Large intestine (tissue), 3 donors: ENCODE results near the gene POLK. TPM values are rescaled to one million over a fixed set of nuclear protein-coding genes. Genes with fewer than 3 reads are reported as not detected.
"Not testable (repeated sequence)": the region's sequence is repeated elsewhere in the genome, so short reads cannot be mapped to it uniquely, and the experiment has no call there.

Experiments
- DNase-seq, 2 donors: peaks; one replicate each; pipeline versions ENCODE4 v3.0.0 to v3.0.0-alpha.2; 2013
- H3K27ac ChIP-seq: one replicate; pipeline ENCODE4 v1.5.1; 2013; ENCODE audit warnings: low read length
- H3K27me3 ChIP-seq: 2 replicates; pipeline ENCODE4 v1.6.1; 2013; ENCODE audit warnings: low read length; ENCODE audit not compliant: control insufficient read depth, insufficient read depth
- H3K36me3 ChIP-seq: 2 replicates; pipeline ENCODE4 v1.6.1; 2013; ENCODE audit warnings: low read length; ENCODE audit not compliant: control insufficient read depth, insufficient read depth
- H3K4me1 ChIP-seq: one replicate; pipeline ENCODE4 v1.6.1; 2013; ENCODE audit warnings: low read length; ENCODE audit not compliant: control insufficient read depth, insufficient read depth
- H3K4me3 ChIP-seq: one replicate; pipeline ENCODE4 v1.5.1; 2013; ENCODE audit warnings: low read length
- H3K9me3 ChIP-seq: one replicate; pipeline ENCODE4 v1.6.1; 2013; ENCODE audit warnings: mild to moderate bottlenecking, low read depth, low read length, moderate library complexity; ENCODE audit not compliant: control insufficient read depth
- WGBS: methylation state at CpG from one replicate; pipeline ENCODE4 v1.1.5; 2013; ENCODE audit warnings: low lambda C conversion rate; ENCODE audit not compliant: insufficient coverage; 5-methylcytosine and 5-hydroxymethylcytosine counted together
- polyA plus RNA-seq: library from polyadenylated mRNA; unstranded; fragments of 120-200 nt; gene quantifications from one replicate; pipeline ENCODE4 v1.2.1, GENCODE V29; 2013

POLK gene
- polyA plus RNA-seq, 1 donor: 18.9 TPM

- WGBS: 67% methylated on average over 1 of the region's 1 CpG
- no peak for DNase-seq
- Histone ChIP-seq H3K9me3 (peaks cover 10% of the 10 kb centered on the region), H3K4me1 (no peaks in the 10 kb centered on the region), H3K4me3 (no peak overlapping the region), H3K27ac (no peak overlapping the region), H3K27me3 (no peaks in the 10 kb centered on the region), H3K36me3 (peaks cover 3% of the 10 kb centered on the region)
Measured at GRCh38 chr5:75523275-75523674, 11.6 kb downstream of the POLK start.

GRCh38 chr5:75524071-75524470, 12.4 kb downstream of the POLK start:
- Histone ChIP-seq H3K27ac (no peak overlapping the region), H3K27me3 (no peaks in the 10 kb centered on the region), H3K4me3 (no peak overlapping the region), H3K36me3 (peaks cover 3% of the 10 kb centered on the region), H3K9me3 (peaks cover 10% of the 10 kb centered on the region), H3K4me1 (no peaks in the 10 kb centered on the region)
- 100% methylated on average over 2 of the region's 3 CpGs for WGBS
- no peak for DNase-seq

- Histone ChIP-seq H3K27ac (no peak overlapping the region), H3K9me3 (peaks cover 10% of the 10 kb centered on the region), H3K36me3 (peaks cover 3% of the 10 kb centered on the region), H3K4me1 (no peaks in the 10 kb centered on the region), H3K4me3 (no peak overlapping the region), H3K27me3 (no peaks in the 10 kb centered on the region)
- WGBS: no CpG with 5 or more reads among the region's 1 CpG
- no peak for DNase-seq
Measured at GRCh38 chr5:75524591-75524990, 12.9 kb downstream of the POLK start.

- no peak overlapping the region for H3K27ac ChIP-seq
- DNase-seq: no peak
- no peaks in the 10 kb centered on the region for H3K27me3 ChIP-seq
- WGBS: 100% methylated on average over 1 of the region's 1 CpG
- H3K4me1 ChIP-seq: no peaks in the 10 kb centered on the region
- H3K4me3 ChIP-seq: no peak overlapping the region
- H3K9me3 ChIP-seq: peaks cover 8% of the 10 kb centered on the region
- peaks cover 3% of the 10 kb centered on the region for H3K36me3 ChIP-seq
Measured at GRCh38 chr5:75525344-75525743, 13.7 kb downstream of the POLK start.

GRCh38 chr5:75526070-75526469, 14.4 kb downstream of the POLK start:
- no peak for DNase-seq
- WGBS: 95% methylated on average over 2 of the region's 2 CpGs

GRCh38 chr5:75529185-75529584, 17.5 kb downstream of the POLK start:
- no peaks in the 10 kb centered on the region for H3K27me3 ChIP-seq
- H3K36me3 ChIP-seq: no peaks in the 10 kb centered on the region
- H3K4me3 ChIP-seq: no peak overlapping the region
- H3K4me1 ChIP-seq: no peaks in the 10 kb centered on the region
- H3K27ac ChIP-seq: no peak overlapping the region
- no peak for DNase-seq
- H3K9me3 ChIP-seq: peaks cover 4% of the 10 kb centered on the region

More at GRCh38 chr5:75526070-75526469, 14.4 kb downstream of the POLK start:
- Histone ChIP-seq H3K27me3 (no peaks in the 10 kb centered on the region), H3K4me3 (no peak overlapping the region), H3K27ac (no peak overlapping the region), H3K9me3 (peaks cover 3% of the 10 kb centered on the region), H3K4me1 (no peaks in the 10 kb centered on the region), H3K36me3 (peaks cover 3% of the 10 kb centered on the region)

GRCh38 chr5:75532190-75532589, 20.5 kb downstream of the POLK start:
- no CpG with 5 or more reads among the region's 2 CpGs for WGBS
- DNase-seq: no peak
- no peaks in the 10 kb centered on the region for H3K27me3 ChIP-seq

GRCh38 chr5:75533716-75534115, 22.0 kb downstream of the POLK start:
- no CpG with 5 or more reads among the region's 1 CpG for WGBS

More at GRCh38 chr5:75532190-75532589, 20.5 kb downstream of the POLK start:
- H3K9me3 ChIP-seq: peaks cover 4% of the 10 kb centered on the region
- no peak overlapping the region for H3K4me3 ChIP-seq
- H3K36me3 ChIP-seq: no peaks in the 10 kb centered on the region
- no peaks in the 10 kb centered on the region for H3K4me1 ChIP-seq
- H3K27ac ChIP-seq: no peak overlapping the region

GRCh38 chr5:75534734-75535133, 23.0 kb downstream of the POLK start:
- Histone ChIP-seq H3K4me1 (no peaks in the 10 kb centered on the region), H3K9me3 (peaks cover 4% of the 10 kb centered on the region), H3K36me3 (no peaks in the 10 kb centered on the region), H3K27me3 (no peaks in the 10 kb centered on the region), H3K27ac (no peak overlapping the region), H3K4me3 (no peak overlapping the region)
- DNase-seq: no peak
- WGBS: no CpG with 5 or more reads among the region's 2 CpGs

More at GRCh38 chr5:75533716-75534115, 22.0 kb downstream of the POLK start:
- H3K4me3 ChIP-seq, H3K27ac ChIP-seq, H3K36me3 ChIP-seq, DNase-seq, H3K27me3 ChIP-seq, H3K9me3 ChIP-seq, H3K4me1 ChIP-seq: not testable (repeated sequence)

- Histone ChIP-seq H3K4me1 (no peaks in the 10 kb centered on the region), H3K9me3 (peaks cover 4% of the 10 kb centered on the region), H3K27me3 (no peaks in the 10 kb centered on the region), H3K36me3 (no peaks in the 10 kb centered on the region), H3K4me3 (no peak overlapping the region), H3K27ac (no peak overlapping the region)
- no peak for DNase-seq
- WGBS: no CpG with 5 or more reads among the region's 3 CpGs
Measured at GRCh38 chr5:75536147-75536546, 24.5 kb downstream of the POLK start.

- peaks cover 4% of the 10 kb centered on the region for H3K9me3 ChIP-seq
- WGBS: no CpG with 5 or more reads among the region's 6 CpGs
- DNase-seq: no peak
- no peak overlapping the region for H3K4me3 ChIP-seq
- no peaks in the 10 kb centered on the region for H3K27me3 ChIP-seq
- H3K36me3 ChIP-seq: no peaks in the 10 kb centered on the region
- H3K27ac ChIP-seq: no peak overlapping the region
- no peaks in the 10 kb centered on the region for H3K4me1 ChIP-seq
Measured at GRCh38 chr5:75536694-75537360, 25.1 kb downstream of the POLK start.
